NCI-H1694 (cell line): ENCODE results near the gene ZNF66.
A peak's percentile ranks its signal among the peaks of the same experiment; 100 is the strongest.
"Not testable (repeated sequence)": the region's sequence is repeated elsewhere in the genome, so short reads cannot be mapped to it uniquely, and the experiment has no call there.

ENCODE experiments used
- DNase-seq: peaks from one replicate; lab custom pipeline; 2025; lab: John Stamatoyannopoulos, UW

ZNF66 gene

DNA sequence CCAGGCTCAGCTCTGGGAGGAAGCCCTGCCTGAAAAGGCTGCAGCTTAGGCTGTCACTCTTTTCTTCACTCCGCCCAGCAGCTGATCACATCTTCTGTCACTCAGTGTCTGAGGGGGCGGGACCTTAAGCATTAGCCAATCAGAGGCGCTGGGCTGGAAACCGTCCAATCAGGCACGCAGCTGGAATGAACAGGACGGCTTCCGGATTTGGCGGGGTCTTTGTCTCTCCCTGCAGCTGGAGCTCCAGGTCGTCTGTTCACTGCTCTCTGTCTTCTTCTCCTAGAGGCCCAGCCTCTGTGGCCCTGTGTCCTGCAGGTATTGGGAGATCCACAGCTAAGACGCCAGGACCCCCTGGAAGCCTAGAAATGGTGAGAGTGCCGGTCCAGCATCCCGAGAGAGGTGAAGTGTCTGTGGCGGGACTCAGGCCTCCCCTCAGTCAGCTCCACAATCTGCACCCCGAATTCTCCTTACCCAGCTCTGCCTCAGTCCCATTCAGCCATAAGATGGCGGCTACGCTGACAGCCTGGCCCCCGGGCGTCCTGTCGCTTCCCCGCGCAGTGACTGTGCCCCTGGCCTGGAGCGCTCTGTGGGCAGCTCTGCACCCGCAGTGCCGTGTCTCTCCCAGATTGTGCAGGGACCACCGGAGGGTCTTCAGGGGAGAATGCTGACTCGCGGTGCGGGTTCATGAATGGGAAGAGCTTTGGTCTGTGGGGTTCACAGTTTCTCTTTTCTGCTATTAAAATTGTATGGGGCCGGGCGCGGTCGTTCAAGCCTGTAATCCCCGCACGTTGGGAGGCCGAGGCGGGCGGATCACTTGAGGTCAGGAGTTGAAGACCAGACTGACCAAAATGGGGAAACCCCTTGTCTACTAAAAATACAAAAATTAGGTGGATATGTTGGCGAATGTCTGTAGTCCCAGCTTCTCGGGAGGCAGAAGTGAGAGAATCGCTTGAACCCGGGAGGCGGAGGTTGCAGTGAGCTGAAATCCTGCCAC lies at the start of gene ZNF66:
Gene ZNF66 (plus strand): TSS at position 222 of the 994 bp plus-strand sequence. CDS start 144 bp downstream, at position 366.
- peak; percentile 97 for DNase-seq

DNA sequence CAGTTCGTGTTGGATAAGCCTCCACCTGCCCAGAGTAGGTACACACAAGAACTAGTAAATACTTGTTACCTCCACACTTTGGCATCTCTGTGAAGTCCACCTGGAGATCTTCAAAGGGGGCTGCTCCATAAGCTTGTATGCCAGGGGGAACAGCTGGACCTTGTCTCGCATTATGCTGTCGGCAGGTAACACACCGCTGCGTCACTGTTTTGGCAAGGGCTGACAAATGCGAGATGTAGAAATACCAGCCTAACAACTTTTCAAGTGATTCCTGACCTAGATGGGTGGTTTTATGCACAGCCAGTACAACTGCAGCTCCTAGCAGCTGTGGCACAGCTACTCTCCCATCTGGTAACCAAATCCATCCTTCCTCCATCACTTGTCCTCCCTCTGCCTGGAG lies 25.9 kb upstream of the ZNF66 start:
- DNase-seq, result not testable (repeated sequence)

DNA sequence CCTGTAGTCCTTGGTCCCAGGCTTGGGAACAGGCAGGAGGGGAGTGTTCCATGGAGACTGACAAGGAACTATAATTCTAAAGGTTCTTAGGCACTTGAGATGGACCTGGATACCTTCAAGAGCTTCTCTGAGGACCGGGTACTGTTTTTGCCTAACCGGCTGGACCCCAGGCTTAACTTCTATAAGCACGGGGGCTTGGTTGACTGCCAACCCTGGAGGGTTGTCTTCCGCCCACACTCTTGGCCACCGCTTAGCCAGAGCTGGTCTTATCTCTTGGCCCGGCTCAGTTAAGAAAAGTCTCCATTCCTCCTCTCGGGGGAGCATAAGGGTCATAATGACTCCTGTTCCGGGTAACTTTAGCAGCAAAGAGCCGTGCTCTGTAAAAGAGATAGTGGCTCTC lies 23.8 kb upstream of the ZNF66 start:
- not testable (repeated sequence) for DNase-seq

DNA sequence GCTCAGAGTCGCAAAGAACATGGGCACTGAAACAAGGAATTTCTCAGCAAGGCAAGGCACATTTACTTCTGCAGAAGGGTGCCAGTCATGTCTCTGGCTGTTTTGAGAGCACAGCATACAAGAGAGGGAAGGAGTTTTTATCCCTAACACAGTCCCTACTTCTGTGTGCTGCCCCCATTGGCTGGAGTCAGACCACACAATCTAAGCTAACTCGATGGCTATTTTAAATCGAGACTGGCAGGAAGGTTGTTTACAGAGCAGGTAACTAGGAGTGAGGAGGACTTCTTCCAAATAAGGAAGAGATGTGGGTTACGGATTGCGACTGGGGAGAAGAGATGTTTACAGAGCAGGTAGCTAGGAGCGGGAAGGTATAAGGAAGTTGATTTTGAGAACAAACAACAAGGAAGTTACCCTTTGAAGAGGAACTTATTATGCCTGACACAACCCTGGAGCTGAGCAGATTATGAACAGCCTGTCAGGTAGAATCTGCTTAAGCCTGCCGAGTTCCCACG lies 6.8 kb upstream of the ZNF66 start:
- DNase-seq, result not testable (repeated sequence)

DNA sequence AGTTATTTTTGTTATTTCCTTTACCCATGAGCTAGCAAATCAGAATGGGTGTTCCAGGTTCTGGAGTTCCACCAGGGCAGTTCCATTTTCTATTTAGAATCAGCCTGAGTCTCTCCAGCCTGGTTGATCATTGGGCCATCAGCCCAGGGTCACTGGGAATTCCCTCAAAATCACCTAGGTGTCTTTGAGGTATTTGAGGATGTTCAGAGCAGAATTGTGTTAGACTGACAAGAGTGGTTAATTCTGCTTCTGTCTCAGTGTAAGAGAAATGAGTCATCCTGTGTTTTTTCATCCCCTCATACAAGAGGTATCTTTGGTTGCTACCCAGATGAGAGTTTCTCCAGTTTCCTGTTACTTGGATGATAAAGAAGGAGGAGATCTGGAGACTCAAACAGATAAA lies 11.7 kb downstream of the ZNF66 start:
- DNase-seq, result no peak

DNA sequence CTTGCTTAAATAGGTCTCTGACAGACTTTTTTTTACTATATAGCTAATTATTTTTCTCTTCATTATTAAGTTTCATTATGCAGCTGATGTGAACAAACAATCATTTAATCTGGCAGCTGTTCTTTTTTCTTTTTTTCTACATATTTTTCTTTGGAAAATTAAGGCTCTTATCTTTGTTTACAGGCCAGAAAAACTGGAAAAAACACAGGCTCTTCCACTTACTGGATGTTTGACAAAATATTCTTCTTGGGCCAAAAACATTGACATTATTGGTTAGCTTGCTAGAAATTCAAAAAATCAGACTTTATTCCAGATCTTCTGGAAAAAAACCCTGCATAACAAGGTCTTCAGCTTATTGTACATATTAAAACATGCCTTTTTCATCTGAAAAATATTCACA lies 15.7 kb downstream of the ZNF66 start:
- DNase-seq, result no peak

DNA sequence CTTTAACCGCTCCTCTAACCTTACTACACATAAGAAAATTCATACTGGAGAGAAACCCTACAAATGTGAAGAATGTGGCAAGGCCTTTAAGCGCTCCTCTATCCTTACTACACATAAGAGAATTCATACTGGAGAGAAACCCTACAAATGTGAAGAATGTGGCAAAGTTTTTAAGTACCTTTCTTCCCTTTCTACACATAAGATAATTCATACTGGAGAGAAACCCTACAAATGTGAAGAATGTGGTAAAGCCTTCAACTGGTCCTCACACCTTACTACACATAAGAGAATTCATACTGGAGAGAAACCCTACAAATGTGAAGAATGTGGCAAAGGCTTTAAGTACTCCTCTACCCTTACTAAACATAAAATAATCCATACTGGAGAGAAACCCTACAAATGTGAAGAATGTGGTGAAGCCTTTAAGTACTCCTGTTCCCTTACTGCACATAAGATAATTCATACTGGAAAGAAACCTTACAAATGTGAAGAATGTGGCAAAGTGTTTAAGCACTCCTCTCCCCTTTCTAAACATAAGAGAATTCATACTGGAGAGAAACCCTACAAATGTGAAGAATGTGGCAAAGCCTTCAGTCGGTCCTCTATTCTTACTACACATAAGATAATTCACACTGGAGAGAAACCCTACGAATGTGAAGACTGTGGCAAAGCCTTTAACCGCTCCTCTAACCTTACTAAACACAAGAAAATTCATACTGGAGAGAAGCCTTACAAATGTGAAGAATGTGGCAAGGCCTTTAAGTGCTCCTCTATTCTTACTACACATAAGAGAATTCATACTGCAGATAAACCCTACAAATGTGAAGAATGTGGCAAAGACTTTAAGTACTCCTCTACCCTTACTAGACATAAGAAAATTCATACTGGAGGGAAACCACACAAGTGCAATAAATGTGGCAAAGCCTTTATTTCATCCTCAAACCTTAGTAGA lies 30.5 kb downstream of the ZNF66 start:
- not testable (repeated sequence) for DNase-seq

DNA sequence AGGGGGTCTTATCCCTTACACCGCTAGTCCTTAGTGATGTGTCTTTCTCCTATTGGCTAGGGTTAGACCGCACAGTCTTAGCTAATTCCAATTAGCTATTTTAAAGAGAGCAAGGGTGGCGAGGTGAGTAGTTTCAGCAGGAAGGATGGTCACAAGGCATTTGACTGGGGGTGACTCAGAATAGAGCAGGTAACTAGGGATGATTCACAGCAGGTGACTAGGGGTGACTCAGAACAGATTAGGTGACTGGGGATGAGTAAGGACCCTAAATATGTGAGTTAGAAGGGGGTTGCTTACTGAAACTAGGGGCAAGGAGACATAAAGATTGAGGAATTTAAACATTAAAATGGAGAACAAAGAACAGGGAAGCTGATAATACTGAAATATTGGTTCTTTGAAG lies 64.3 kb downstream of the ZNF66 start:
- no peak for DNase-seq
